ENCODE measurements around the gene ICAM4.

The ICAM4 gene

DNA sequence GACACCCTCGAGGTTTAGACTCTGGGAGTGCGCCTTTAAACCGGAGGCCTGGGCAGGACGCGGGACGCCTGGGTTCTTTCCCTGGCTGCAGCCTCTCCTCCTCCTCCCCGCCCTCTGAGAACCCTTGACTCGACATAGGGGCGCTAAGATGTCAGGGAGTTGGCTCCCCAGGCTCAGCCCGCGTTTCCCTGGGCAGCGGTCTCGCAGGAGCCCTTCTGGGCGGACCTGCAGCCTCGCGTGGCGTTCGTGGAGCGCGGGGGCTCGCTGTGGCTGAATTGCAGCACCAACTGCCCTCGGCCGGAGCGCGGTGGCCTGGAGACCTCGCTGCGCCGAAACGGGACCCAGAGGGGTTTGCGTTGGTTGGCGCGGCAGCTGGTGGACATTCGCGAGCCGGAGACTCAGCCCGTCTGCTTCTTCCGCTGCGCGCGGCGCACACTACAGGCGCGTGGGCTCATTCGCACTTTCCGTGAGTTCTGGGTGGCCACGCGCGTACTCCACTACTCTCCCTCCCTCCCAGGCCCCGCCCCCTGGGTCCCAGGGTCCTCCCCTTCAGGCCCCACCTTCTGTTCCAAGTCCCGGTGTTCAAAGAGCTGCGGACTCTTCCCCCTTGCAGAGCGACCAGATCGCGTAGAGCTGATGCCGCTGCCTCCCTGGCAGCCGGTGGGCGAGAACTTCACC, 4.3 kb downstream of the ICAM4 start:
- DNase-seq (ENCODE audit: low read depth): no peak
- in situ Hi-C loops (cut with HindIII; ENCODE audit: low sequenced_read_pairs): no loop called here
- TF ChIP-seq, protein P1, sequence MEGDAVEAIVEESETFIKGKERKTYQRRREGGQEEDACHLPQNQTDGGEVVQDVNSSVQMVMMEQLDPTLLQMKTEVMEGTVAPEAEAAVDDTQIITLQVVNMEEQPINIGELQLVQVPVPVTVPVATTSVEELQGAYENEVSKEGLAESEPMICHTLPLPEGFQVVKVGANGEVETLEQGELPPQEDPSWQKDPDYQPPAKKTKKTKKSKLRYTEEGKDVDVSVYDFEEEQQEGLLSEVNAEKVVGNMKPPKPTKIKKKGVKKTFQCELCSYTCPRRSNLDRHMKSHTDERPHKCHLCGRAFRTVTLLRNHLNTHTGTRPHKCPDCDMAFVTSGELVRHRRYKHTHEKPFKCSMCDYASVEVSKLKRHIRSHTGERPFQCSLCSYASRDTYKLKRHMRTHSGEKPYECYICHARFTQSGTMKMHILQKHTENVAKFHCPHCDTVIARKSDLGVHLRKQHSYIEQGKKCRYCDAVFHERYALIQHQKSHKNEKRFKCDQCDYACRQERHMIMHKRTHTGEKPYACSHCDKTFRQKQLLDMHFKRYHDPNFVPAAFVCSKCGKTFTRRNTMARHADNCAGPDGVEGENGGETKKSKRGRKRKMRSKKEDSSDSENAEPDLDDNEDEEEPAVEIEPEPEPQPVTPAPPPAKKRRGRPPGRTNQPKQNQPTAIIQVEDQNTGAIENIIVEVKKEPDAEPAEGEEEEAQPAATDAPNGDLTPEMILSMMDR (IDR thresholded peaks at IDR 0.05; ENCODE audit: low read depth, low read length, missing control alignments): no peak
- H3K4me3 ChIP-seq (ENCODE audit: low read depth, low read length): peak overlapping the region; percentile 29

DNA sequence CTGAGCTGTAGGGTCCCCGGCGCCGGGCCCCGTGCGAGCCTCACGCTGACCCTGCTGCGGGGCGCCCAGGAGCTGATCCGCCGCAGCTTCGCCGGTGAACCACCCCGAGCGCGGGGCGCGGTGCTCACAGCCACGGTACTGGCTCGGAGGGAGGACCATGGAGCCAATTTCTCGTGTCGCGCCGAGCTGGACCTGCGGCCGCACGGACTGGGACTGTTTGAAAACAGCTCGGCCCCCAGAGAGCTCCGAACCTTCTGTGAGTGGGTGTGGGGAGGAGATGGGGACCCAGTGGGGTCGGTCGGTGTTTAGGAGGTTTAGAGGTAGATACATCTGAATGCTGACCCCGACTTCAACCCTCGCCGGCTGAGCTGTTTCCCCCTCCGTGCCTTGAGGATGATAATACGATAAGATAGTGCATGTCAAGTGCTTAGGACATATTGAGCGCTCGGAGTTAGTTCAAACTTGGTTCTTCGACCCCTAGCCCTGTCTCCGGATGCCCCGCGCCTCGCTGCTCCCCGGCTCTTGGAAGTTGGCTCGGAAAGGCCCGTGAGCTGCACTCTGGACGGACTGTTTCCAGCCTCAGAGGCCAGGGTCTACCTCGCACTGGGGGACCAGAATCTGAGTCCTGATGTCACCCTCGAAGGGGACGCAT, 4.9 kb downstream of the ICAM4 start:
- in situ Hi-C loops (cut with HindIII; ENCODE audit: low sequenced_read_pairs): no loop called here
- peak overlapping the region; percentile 29 for H3K4me3 ChIP-seq (ENCODE audit: low read depth, low read length)
- TF ChIP-seq, protein P1 (IDR thresholded peaks at IDR 0.05; ENCODE audit: low read depth, low read length, missing control alignments): no peak
- no peak for DNase-seq (ENCODE audit: low read depth)

DNA sequence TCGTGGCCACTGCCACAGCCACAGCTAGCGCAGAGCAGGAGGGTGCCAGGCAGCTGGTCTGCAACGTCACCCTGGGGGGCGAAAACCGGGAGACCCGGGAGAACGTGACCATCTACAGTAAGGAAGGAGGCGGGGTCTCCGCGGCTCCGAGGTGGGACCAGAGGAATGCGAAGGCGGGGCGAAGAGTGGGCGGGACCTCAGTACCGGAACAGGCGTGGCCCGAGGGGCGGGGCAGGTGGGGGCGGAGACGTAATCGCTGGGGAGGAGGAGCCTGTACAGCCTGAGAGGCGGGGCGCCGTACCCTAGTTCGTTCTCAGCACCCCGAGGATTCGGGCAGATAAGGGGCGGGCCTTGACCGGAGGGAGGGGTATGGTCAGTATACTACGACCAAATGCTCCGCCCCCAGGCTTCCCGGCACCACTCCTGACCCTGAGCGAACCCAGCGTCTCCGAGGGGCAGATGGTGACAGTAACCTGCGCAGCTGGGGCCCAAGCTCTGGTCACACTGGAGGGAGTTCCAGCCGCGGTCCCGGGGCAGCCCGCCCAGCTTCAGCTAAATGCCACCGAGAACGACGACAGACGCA, 5.5 kb downstream of the ICAM4 start:
- in situ Hi-C loops (cut with HindIII; ENCODE audit: low sequenced_read_pairs): no loop called here
- no peak for DNase-seq (ENCODE audit: low read depth)
- H3K4me3 ChIP-seq (ENCODE audit: low read depth, low read length): peak overlapping the region; percentile 29
- TF ChIP-seq, protein P1 (IDR thresholded peaks at IDR 0.05; ENCODE audit: low read depth, low read length, missing control alignments): no peak

DNA sequence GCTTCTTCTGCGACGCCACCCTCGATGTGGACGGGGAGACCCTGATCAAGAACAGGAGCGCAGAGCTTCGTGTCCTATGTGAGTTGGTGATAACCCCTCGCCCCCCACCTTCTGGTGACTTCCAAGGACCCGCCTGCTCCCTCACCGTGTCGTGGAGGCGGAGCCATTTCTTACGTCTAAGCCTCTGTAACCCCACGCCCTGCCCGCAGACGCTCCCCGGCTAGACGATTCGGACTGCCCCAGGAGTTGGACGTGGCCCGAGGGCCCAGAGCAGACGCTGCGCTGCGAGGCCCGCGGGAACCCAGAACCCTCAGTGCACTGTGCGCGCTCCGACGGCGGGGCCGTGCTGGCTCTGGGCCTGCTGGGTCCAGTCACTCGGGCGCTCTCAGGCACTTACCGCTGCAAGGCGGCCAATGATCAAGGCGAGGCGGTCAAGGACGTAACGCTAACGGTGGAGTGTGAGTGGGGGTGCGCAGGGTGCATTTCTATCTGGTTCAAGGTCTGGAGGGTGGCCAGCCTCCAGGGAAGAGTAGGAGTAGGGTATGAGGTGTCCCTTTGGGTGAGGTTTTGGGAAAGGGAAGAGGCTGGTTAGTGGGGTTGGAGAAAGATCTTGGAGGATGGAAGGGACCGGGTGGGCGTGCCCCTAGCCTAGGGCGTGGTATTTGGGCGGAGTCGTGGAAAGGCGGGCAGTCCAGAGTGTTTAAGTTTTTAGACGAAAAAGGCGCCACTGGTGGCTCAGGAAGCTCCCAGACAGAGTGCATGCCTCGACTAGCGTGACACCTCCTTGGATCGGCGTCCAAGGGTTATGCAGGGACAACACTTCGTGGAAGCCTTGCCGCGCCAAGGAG, 6.3 kb downstream of the ICAM4 start:
- H3K4me3 ChIP-seq (ENCODE audit: low read depth, low read length): no peak overlapping the region
- no peak for DNase-seq (ENCODE audit: low read depth)
- TF ChIP-seq, protein P1 (IDR thresholded peaks at IDR 0.05; ENCODE audit: low read depth, low read length, missing control alignments): no peak
- in situ Hi-C loops (cut with HindIII; ENCODE audit: low sequenced_read_pairs): no loop called here

DNA sequence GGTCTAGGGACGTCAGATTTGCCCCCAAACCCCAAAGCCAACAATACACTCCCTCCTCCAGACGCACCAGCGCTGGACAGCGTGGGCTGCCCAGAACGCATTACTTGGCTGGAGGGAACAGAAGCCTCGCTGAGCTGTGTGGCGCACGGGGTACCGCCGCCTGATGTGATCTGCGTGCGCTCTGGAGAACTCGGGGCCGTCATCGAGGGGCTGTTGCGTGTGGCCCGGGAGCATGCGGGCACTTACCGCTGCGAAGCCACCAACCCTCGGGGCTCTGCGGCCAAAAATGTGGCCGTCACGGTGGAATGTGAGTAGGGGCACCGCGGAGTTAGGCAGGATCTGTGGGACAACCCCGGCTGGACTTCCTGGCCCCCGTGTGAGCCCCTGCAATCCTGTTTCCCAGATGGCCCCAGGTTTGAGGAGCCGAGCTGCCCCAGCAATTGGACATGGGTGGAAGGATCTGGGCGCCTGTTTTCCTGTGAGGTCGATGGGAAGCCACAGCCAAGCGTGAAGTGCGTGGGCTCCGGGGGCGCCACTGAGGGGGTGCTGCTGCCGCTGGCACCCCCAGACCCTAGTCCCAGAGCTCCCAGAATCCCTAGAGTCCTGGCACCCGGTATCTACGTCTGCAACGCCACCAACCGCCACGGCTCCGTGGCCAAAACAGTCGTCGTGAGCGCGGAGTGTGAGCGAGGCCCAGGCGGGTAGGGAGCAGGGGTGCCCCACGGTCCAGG, 7.0 kb downstream of the ICAM4 start:
- DNase-seq (ENCODE audit: low read depth): no peak
- TF ChIP-seq, protein P1 (IDR thresholded peaks at IDR 0.05; ENCODE audit: low read depth, low read length, missing control alignments): no peak
- in situ Hi-C loops (cut with HindIII; ENCODE audit: low sequenced_read_pairs): no loop called here
- H3K4me3 ChIP-seq (ENCODE audit: low read depth, low read length): no peak overlapping the region

DNA sequence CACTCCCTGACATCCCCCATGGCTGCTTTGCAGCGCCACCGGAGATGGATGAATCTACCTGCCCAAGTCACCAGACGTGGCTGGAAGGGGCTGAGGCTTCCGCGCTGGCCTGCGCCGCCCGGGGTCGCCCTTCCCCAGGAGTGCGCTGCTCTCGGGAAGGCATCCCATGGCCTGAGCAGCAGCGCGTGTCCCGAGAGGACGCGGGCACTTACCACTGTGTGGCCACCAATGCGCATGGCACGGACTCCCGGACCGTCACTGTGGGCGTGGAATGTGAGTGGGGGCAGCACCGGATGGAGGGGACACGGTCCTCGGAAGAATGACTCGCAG, 7.6 kb downstream of the ICAM4 start:
- in situ Hi-C loops (cut with HindIII; ENCODE audit: low sequenced_read_pairs): no loop called here
- no peak overlapping the region for H3K4me3 ChIP-seq (ENCODE audit: low read depth, low read length)
- TF ChIP-seq, protein P1 (IDR thresholded peaks at IDR 0.05; ENCODE audit: low read depth, low read length, missing control alignments): no peak
- no peak for DNase-seq (ENCODE audit: low read depth)

All from astrocyte of the cerebellum (primary cell).